HG02852 (cell line): ENCODE measurements around the gene MOB3B.
A peak's percentile ranks its signal among the peaks of the same experiment; 100 is the strongest.

Source experiments
- ATAC-seq: cut with Tn5 transposase; IDR thresholded peaks from one replicate; pipeline ENCODE4 v1.9.1; 2021; ENCODE audit warnings: mild to moderate bottlenecking, moderate library complexity; ENCODE audit not compliant: unreplicated experiment

MOB3B gene

GRCh38 chr9:27344776-27345175 is 184.8 kb downstream of the MOB3B start:
- ATAC-seq, result no peak

GRCh38 chr9:27341545-27342294 is 187.9 kb downstream of the MOB3B start:
- ATAC-seq, result no peak

- no peak for ATAC-seq
Observed at GRCh38 chr9:27340961-27341511, 188.6 kb downstream of the MOB3B start.

GRCh38 chr9:27340285-27340674 is 189.3 kb downstream of the MOB3B start:
- no peak for ATAC-seq

GRCh38 chr9:27339661-27340284 is 189.8 kb downstream of the MOB3B start:
- ATAC-seq, result no peak

DNA sequence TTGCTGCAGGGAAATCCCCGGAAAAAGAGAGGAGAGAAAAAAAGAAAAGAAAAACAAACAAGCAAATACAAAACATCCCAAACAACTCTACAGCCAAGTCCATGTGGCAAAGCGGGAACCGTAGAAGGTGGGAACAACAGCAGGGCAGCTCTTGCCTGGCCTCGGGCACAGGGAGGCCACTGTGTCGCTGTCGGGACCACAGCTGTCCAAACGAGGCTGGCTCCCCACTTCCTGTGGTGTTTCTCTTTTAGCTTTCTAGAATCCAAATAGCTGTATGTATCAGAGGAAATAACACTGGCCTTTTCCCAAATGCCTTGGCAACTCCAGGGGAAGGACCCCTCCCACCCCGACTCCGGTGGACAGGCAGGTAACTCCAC is 191.1 kb downstream of the MOB3B start:
- ATAC-seq, result no peak

- ATAC-seq, result no peak
Observed at GRCh38 chr9:27337833-27338526, 191.6 kb downstream of the MOB3B start.

DNA sequence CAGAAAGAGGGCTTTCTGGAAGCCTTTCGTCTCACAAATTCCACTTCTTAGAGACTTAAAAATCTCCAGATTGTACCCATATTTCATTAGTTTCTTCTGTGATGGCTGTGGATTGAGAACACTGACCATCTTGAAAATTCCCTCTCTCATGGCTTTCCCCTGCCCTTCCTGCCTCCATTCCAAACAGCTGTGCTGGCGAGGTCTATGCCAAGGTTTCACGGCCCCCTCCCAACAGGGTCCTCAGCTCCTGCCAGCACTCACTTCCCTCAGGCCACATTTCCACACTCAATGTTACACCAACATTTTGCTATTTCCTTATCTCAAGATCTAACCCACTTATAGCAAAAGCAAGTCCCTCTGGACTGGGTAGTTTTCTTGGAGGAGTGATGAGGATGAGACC is 192.4 kb downstream of the MOB3B start:
- no peak for ATAC-seq

- ATAC-seq, result no peak
Observed at GRCh38 chr9:27336829-27337228, 192.8 kb downstream of the MOB3B start.

- no peak for ATAC-seq
Observed at GRCh38 chr9:27336126-27336525, 193.5 kb downstream of the MOB3B start.

GRCh38 chr9:27335075-27335474 is 194.5 kb downstream of the MOB3B start:
- no peak for ATAC-seq

DNA sequence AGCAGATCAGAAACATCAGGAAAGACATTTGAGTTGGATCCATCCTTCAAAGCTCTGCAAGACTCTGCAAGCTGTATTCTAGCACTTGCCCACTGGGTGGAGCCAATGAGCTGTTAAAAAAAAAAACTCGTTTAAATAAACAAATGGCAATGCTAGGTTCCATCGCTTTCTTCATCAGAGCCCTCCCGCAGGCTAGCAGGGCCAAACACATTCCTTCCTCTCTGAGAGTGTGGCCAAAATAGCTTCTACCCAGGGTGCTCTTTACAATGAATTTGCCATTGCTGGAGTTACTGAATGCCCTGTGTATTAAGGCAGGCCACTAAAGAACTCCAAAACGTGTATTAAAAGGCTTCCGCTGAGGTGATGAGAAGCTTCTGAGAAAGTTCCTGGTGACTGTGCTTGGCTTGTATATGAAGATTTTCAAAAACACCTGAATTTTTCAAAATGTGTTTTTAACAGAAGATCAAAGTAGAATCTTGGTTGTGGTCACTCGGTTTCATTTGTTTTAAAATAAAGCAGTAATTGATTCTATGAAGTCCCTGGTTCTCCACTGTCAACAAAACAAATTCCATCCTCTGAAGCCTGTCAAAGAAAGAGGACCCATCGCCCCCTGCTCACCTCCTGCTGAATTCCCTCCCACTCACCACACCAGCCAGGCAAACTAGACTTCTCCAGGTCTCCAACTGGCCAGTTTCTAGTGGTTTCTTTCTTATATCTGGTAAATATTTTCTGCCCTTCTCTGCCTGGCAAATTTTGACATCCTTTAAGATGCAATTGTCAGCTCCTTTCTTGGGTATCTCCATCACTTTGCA is 196.2 kb downstream of the MOB3B start:
- ATAC-seq, result peak; percentile 75

GRCh38 chr9:27331393-27331792 is 198.2 kb downstream of the MOB3B start:
- ATAC-seq, result no peak

DNA sequence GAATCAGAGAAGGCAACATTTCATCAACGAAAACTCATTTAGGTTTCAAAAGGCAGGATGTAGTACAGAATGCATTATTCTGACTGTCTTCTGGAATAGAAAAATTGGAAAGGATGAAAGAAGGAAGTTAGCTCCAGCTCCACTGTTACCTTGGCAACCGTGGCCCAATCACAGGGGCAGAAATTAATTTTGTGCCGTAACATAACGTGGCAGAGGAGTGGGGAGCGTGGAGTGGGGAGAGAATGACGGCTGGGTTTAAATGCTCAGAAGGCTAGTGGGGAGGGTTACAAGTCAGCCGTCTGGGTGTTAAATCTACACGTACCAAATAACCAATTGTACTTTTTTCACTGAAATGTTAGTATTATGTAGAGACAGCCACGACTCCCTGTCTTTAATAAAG is 200.3 kb downstream of the MOB3B start:
- ATAC-seq, result no peak

- no peak for ATAC-seq
Observed at GRCh38 chr9:27328483-27328882, 201.1 kb downstream of the MOB3B start.

DNA sequence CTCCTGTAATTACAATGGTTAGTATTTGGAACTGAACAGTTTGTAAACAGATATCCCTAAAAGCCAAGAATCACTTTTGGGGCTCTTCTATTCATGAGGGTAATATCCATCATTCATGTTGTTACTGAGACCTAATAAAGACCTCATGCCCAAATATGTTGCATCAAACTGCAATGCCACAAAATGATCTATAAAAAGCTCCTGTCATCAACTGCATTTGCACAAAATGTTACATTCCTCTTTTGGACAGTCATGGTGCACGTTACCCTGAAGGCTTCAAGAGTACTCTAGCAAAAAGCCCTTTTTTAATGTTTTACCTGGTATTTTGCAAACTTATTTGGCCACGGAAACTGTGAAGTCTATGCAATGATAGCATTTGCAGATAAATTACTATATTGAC is 218.4 kb downstream of the MOB3B start:
- no peak for ATAC-seq

- no peak for ATAC-seq
Observed at GRCh38 chr9:27310582-27310981, 219.0 kb downstream of the MOB3B start.

GRCh38 chr9:27308691-27309390 is 220.8 kb downstream of the MOB3B start:
- no peak for ATAC-seq

DNA sequence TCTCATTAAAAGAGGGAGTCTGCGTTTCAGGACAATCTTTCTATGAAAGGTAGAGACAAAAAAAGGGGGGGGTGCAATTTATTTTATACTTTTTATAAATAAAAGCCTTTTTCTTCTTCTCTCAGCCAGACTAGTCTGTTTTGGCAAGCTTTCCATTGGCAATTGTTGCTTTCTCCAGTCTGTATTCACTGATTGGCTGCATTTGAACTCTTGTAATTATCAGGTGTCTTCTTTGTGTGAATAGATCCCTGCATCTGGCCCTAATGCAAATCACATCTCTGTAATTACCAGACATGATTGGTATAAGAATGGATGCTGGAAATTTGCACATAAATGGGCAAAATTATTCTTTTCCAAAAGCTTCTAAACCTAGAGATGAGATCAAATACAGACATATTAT is 225.1 kb downstream of the MOB3B start:
- no peak for ATAC-seq

- no peak for ATAC-seq
Observed at GRCh38 chr9:27303219-27303618, 226.4 kb downstream of the MOB3B start.
